GM19467 (cell line): ENCODE data around the gene LTB.

Source experiments
- ATAC-seq: cut with Tn5 transposase; IDR thresholded peaks from one replicate; pipeline ENCODE4 v1.9.1; 2021; ENCODE audit warnings: mild to moderate bottlenecking, moderate library complexity; ENCODE audit not compliant: unreplicated experiment

LTB gene, protein sequence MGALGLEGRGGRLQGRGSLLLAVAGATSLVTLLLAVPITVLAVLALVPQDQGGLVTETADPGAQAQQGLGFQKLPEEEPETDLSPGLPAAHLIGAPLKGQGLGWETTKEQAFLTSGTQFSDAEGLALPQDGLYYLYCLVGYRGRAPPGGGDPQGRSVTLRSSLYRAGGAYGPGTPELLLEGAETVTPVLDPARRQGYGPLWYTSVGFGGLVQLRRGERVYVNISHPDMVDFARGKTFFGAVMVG

DNA sequence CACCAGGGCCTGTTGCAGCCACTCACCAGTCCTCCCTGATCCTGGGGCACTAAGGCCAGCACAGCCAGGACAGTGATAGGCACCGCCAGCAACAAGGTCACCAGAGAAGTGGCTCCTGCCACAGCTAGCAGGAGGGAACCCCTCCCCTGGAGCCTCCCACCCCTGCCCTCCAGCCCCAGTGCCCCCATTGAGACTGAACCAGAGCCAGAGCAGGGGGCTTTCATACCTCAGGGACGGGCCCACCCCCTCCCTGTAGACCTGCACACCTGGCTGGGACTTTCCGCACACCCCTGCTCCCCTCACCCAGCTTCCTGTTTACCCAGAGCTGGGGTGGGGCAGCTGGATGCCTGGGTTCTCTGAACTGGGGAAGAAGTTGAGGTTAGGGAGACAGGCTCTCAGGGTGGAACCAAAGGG, at the start of gene LTB:
Gene LTB (minus strand): TSS at position 195 of the 414 bp plus-strand sequence. CDS start 7 bp downstream, at position 188.
- no peak for ATAC-seq

DNA sequence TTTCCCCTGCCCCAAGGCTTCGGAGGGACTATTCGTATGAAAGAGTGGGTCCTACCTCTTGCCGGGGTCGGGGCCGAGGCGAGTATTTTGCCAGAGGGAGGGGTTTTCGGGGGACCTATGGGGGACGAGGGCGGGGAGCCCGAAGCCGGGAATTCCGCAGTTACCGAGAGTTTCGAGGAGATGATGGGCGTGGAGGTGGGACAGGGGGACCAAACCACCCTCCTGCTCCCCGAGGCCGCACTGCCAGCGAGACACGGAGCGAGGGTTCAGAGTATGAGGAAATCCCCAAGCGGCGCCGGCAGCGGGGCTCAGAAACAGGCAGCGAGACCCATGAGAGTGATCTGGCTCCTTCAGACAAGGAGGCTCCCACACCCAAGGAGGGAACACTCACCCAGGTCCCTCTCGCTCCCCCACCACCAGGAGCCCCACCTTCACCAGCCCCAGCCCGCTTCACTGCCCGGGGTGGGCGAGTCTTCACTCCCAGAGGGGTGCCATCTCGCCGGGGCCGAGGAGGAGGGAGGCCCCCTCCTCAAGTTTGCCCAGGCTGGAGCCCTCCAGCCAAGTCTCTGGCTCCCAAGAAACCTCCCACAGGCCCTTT, 49.6 kb upstream of the LTB start:
- ATAC-seq: no peak

DNA sequence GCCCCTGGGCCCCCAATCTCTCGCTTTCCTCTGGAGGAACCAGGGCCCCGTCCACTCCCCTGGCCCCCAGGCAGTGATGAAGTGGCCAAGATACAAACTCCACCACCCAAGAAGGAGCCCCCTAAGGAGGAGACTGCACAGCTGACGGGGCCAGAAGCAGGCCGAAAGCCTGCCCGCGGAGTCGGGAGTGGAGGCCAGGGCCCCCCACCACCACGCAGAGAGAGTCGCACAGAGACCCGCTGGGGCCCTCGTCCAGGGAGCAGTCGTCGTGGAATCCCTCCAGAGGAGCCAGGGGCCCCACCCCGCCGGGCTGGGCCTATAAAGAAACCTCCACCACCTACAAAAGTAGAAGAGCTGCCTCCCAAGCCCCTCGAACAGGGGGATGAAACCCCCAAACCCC, 49.0 kb upstream of the LTB start:
- no peak for ATAC-seq

DNA sequence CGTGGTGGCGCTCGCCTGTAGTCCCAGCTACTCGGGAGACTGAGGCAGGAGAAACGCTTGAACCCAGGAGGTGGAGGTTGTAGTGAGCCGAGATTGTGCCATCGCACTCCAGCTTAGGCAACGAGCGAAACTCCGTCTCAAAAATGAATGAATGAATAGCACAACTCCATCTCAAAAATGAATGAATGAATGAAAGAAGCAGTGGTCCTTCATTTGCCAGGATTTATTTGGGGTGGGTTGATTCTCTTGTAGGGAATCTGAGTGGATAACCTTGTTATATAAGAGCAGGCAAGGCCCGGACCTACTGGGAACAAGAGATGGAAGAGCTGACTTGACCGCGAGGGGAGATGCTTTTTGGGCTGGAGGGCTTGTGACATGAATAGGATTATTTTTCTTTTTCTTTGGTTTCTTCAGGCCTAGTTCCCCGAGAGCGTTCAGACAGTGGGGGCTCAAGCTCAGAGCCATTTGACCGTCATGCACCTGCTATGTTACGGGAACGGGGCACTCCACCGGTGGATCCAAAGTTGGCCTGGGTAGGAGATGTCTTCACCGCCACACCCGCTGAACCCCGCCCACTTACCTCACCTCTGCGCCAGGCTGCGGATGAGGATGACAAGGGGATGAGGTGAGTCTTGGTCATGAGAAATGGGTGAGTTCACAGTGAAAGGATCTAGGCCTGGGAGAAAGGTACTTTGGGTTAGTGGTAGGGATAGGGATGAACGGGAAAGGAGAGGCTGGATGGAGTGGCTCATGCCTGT, 48.1 kb upstream of the LTB start:
- ATAC-seq: no peak

DNA sequence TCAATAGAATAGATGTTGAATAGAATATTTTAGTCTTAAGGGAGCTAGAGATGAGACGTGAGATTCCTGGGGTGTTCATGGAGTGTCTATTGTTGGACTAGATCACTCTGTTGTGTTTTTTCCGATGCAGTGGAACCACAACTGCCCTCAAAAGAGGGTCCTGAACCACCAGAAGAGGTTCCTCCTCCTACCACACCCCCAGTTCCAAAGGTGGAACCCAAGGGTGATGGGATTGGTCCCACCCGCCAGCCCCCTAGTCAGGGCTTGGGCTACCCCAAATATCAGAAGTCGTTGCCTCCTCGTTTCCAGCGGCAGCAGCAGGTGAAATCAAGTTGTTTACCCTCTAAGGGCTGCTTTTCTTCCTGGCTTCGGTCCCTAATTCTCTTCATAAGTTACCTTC, 46.8 kb upstream of the LTB start:
- no peak for ATAC-seq

DNA sequence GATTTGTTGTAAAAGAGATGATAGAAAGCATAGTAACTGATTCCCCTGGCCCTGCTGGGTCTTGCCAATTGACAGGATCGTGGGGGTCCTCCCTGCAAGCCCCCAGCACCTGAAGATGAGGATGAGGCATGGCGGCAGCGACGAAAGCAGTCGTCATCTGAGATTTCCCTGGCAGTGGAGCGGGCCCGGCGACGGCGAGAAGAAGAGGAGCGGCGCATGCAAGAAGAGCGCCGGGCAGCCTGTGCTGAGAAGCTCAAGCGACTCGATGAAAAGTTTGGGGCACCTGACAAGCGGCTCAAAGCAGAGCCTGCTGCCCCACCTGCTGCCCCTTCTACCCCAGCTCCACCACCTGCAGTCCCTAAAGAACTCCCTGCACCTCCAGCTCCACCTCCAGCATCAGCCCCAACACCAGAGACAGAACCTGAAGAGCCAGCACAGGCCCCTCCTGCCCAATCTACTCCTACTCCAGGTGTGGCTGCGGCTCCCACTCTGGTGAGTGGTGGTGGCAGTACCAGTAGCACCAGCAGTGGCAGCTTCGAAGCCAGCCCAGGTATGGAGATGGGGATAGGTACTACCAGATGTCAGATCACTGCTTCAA, 45.6 kb upstream of the LTB start:
- no peak for ATAC-seq

DNA sequence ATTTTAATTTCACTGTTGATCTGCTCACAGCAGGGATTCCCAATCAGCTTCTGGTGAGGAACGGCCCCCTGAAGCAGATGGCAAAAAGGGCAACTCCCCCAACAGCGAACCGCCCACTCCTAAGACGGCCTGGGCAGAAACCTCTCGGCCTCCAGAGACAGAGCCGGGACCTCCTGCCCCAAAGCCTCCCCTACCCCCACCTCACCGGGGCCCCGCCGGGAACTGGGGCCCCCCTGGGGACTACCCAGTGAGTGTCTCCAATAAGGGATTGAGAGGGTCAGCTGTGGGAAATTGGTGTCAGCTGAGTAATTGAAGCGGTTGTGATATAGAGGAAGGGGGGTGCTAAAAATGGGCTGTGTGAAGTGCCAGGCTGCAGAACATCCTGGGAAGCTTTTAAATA, 44.7 kb upstream of the LTB start:
- ATAC-seq: no peak

DNA sequence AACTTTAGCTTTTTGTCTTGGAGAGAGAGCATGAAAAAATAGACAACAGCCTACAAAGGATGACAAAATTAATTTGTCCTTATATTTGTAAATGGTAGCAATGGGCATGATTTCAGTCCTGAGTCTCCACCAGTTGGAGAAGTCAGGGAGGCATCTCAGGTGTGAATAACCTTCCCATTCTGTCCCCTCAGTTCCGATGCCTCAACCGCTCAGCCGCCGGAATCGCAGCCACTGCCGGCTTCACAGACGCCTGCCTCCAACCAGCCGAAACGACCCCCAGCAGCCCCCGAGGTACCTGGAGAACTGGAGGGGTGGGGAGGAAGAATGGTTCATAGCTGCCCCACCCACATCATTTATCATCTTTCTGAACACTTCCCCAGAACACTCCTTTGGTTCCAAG, 41.8 kb upstream of the LTB start:
- no peak for ATAC-seq

DNA sequence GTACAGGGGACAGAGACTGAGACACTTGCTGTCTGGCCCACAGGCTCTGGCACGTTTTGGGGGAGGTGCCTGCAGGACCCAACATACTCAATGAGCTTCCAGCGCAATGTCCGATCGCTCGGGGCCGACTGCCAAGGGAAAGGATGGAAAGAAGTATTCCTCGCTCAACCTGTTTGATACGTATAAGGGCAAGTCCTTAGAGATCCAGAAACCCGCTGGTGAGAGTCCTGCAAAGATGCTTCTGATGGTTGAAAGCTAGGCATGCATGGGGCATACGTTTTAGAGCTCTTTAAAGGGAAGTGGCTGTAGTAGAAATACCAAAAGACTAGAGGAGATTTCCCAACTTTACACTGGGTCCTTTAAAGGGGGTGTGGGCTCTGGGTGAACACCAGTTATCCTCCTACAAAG, 40.5 kb upstream of the LTB start:
- ATAC-seq: no peak

DNA sequence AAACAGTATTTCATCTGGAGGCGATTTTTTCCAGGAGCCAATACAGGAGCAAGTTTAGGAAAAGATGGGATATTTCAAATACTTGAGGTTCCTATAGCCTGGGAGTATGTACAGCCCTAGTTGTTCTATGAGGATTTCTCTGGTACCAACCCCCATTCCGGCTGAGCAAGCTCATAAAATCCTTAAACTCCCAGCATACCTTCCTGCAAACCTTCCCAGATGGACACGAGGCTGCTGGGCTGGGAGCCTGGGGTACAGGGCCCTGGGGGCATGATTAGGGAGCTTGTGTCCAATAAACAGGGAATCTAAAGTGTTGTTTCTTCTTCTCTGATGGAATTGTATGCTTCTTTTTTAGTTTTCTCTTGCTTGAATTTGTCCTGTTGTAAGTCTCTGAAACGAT, 39.8 kb upstream of the LTB start:
- ATAC-seq: no peak

DNA sequence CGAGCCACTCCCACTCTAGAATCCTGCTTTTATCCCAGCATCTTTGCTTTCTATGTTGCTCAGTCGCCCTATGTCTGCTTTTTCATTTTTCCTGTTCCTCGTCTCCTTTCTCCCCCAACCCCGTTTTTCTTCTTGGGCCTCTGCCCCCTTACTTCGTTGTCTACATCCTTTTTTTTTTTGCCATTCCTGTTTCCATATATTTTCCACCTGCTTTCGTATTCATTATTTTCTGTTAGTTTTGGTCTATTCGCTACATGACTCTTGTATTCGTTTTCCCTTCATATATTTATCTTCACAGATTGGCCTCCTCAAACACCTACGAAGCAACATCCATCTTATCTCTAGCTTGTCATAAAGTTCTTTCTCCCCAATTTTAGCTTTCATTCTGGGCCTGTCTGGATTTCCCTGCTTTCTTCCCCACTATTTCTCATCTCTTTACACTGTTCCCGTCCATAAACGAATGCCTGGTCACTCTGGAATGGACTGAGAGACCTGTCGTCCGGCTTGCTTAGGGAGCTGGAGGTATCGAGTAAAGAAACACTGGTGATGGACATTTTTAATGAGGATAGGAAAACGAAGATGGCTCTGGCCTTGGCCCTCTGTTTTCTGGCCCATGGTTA, 39.2 kb upstream of the LTB start:
- ATAC-seq: no peak

DNA sequence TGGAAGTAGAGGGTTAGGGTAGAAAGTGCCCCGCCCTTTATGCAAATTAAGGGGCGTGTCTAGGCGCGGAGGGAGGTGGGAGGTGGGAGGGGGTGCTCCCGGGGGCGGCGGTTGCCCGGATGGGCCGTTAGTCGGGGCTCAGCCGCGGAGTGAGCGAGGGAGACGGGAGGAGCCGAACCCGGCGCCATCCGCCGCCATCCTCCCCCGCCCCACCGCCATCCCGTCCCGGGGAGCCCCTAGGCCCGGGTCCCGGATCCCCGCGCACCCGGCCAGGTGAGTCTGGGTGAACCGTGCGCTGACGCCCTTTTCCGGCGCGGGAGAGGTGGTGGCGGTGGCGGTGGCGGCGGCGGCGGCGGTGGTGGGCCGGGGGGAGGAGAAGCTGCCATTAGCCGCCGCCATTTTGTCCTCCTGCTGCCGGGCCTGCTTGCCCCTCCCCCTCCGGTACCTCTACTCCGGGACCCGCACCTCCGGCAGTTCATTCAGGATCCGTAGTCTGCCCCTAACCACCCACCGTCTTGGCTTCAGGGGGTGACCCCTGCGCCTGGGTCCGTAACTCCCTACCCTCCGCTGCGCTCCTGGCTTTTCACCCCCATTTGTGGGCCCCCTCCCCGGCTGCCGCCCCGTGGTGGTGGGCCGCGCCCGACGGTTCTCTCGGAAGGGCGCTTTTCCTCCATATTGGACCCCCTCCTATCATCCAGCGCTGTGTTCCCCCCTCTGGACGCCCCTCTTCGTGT, 38.5 kb upstream of the LTB start, which contains the start of gene PRRC2A:
Gene PRRC2A (plus strand): TSS at position 130 of the 734 bp plus-strand sequence. CDS start 2,075 bp downstream, outside the sequence.
- peak; percentile 26 for ATAC-seq

DNA sequence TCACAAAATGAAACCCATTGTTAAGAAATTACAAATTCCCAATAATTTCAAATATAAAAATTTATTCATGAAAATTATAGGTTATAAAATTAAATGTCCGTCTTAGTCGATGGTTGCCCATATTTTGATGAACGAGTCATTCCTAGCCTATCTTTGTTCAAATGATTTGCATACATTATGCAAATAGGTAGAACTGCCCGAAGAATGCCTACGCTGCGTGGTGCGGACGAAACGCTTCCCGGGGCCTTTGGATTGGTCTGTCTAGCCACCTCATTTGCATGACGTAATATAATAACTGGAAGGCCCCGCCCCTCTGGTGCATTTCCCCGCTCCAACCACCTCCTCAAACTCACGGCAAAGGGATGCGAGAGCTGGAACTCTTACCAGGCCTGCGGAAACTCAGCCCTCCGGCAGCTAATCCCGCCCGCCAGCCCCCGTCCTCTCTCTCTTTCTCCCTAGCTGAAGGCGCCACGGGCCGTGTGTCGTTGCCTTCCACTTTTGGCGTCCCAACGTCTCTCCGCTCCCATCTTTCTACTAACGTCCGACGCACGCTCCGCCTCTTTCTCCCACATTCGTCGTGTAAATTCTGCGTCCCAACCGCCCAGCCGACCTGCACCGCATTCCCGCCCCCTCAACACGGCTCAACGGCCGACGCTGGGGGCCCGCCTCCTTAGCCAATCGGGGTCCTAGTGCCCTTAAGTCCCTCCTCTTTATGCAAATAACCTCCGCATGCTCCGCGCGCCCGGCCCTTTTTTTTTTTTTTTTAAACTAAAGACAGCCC, 37.8 kb upstream of the LTB start:
- ATAC-seq: peak; percentile 71

DNA sequence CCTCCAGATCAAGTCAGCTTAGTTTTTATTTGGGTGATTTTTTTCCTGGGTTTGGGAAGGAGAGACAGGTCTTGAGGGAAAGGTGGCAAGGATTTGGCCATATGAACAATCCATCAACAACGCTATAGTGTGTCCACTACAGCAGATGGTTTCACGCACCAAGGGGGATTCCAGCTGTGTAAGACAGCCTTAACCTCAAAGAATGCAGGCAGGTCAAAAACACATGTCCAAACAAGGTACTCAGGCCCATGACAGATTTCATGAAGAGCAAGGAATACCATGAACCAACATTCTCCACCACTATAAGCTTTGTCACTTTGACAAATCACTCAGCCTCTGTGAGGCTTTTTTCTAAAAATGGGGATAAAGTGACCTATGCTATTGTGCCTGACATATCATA, 34.8 kb upstream of the LTB start:
- ATAC-seq: no peak

DNA sequence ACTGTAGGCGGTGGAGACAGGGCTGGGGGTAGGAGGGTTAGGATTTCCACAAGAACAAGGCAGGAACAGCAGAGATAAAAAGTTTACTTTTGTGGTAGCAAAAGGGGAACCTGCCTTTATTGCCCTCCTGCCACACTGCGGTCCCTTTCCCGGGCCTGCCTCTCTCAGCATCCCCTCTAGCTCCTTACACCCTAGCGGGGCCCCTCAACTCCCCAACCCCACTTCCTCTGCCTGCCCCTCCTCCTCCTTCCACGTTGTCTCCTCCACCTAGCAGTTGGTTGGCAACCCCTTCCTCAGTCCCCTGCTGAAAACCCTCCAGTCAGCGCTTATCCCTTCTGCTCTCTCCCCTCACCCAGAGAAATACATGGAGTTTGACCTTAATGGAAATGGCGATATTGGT, 33.5 kb upstream of the LTB start:
- no peak for ATAC-seq

DNA sequence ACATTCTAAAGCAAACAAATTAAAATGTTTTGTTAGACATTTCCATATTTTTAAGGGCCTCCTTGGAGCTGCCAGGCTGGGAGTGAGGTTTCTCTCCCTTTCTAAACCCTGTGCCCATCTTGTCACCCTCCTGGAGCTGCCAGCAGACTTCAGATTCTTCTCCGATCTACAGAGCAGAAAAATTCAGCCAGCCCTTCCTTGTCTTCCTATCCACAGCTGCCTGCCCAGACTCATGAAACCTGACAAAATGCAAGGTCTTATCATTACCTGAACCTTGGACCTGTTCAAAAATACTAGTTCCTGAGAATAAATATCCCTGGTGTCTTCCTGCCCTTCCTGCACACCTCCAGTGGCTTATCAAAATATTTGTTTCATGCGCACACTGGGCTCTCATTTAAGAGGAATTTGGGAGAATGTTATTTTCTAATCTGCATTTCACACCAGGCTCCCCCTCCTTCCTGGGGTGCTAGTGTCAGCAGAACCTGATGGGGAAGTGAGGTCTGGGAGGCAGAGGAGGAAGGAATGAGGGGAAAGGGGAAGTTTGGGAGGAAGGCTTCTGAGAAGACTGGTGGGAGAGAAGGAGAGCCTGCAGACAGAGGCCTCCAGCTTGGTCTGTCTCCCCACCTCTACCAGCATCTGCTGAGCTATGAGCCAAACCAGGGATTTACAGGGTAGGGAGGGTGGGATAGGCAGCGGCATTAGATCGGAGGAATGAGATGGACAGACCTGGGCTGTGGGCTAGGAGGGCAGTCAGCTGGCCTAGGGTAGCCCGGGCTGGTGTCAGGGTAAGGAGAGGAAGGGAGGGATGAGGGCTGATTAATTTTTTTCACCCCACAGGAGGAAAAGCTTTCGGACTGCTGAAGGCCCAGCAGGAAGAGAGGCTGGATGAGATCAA, 32.7 kb upstream of the LTB start, which contains the start of gene AIF1:
Gene AIF1 (plus strand): TSS at position 551 of the 895 bp plus-strand sequence. CDS start 96 bp downstream, at position 647.
- no peak for ATAC-seq

DNA sequence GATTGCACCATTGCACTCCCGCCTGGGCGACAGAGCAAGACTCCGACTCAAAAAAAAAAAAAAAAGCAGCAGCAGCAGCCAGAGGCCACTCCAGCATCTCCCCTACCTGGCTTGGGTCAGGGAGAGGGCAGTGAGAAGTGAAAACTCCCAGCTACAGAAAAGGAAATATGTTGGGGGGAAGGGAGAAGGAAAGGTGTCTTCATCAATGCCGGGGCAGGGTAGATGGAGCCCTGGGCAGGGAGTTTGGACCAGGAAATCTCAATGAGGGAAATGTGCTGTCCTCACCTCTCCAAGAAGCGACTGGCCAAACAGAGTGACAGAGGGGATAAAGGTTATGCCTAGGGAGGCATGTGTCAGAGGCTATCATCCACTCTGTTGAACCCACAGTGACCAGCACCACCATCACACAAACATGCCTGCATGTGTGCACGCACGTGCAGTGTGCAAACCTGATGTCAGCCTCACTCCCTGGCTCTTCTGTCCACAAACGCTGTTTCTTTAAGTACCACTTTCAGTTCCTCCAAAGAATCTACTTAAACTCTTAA, 31.9 kb upstream of the LTB start:
- ATAC-seq: no peak

DNA sequence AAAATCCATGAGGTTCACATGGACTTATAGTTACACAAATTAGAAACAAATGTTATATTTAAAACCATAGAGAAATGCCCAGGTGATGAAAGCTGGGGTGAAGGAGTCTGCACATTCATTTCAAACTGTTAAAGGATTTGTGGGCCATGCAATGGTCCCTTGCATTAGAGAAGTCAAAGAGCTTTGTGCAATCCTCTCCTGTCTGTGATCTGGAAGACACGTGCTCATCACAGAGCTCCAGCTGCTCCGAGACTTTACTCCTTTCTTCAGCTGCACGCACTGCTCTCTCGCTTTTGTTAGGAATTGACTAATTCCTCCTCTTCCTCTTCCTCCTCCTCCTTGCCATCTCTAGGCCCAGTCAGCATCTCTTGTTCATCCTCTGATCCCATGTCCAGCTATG, 28.7 kb upstream of the LTB start:
- ATAC-seq: no peak
